ENCODE data around the gene TFF1.

Gene TFF1

DNA sequence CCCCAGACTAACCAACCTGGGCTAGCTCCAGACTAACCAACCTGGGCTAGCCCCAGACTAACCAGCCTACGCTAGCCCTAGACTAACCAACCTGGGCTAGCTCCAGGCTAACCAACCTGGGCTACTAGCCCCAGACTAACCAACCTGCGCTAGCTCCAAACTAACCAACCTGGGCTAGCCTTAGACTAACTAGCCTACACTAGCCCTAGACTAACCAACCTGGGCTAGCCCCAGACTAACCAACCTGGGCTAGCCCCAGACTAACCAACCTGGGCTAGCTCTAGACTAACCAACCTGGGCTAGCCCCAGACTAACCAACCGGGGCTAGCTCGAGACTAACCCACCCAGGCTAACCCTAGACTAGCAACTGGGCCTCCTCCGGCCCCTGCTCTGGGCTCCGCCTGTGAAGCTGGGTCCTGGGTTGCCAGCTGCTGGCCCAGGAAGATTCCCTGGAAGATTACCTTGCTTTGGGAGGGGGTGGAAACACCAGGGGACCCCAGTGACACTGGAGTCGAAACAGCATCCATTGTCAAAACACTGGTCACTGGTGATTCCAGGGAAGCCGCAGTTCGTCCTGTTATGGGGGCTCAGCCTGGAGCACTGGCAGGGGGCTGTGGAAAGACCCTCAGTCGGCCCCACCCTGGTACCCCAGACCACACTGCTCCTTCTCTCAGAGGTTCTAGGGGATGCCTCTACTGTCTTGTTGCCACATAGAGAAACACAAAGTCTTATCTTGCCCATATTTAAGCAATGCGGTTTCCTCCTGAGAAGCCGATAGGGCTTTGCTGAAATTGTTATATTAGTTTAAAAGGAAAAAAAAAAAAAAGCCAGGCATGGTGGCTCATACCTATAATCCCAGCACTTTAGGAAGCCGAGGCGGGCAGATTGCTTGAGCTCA lies 16.7 kb downstream of the TFF1 start:
- H3K36me3 ChIP-seq (ENCODE audit: insufficient read depth, low read length) = no peaks in the 10 kb centered on the region
- no peak overlapping the region for H3K4me2 ChIP-seq (ENCODE audit: low read length)
- TF ChIP-seq, protein P1, sequence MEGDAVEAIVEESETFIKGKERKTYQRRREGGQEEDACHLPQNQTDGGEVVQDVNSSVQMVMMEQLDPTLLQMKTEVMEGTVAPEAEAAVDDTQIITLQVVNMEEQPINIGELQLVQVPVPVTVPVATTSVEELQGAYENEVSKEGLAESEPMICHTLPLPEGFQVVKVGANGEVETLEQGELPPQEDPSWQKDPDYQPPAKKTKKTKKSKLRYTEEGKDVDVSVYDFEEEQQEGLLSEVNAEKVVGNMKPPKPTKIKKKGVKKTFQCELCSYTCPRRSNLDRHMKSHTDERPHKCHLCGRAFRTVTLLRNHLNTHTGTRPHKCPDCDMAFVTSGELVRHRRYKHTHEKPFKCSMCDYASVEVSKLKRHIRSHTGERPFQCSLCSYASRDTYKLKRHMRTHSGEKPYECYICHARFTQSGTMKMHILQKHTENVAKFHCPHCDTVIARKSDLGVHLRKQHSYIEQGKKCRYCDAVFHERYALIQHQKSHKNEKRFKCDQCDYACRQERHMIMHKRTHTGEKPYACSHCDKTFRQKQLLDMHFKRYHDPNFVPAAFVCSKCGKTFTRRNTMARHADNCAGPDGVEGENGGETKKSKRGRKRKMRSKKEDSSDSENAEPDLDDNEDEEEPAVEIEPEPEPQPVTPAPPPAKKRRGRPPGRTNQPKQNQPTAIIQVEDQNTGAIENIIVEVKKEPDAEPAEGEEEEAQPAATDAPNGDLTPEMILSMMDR (IDR thresholded peaks at IDR 0.05; ENCODE audit: low read length) = no peak
- no peak for TF ChIP-seq EZH2 (IDR thresholded peaks at IDR 0.05; ENCODE audit: borderline replicate concordance, low read length)
- no peaks in the 10 kb centered on the region for H3F3A ChIP-seq (ENCODE audit: insufficient read depth, low read length)
- H3K27me3 ChIP-seq (ENCODE audit: insufficient read depth, low read length) = peaks cover 22% of the 10 kb centered on the region; the same call in 1 of the 2 replicates
- H3K27ac ChIP-seq (ENCODE audit: low read depth, low read length, poor library complexity, severe bottlenecking) = no peak overlapping the region
- H3K4me3 ChIP-seq (ENCODE audit: low read depth, low read length, poor library complexity, severe bottlenecking) = no peak overlapping the region
- no peaks in the 10 kb centered on the region for H3K4me1 ChIP-seq (ENCODE audit: insufficient read depth, low read length, severe bottlenecking)
- no peak overlapping the region for H2AFZ ChIP-seq (ENCODE audit: low read length)
- H3K79me2 ChIP-seq (ENCODE audit: insufficient read depth, low read length) = no peaks in the 10 kb centered on the region
- no peaks in the 10 kb centered on the region for H4K20me1 ChIP-seq (ENCODE audit: insufficient read depth, low read length)
- H3K9me3 ChIP-seq (ENCODE audit: low read length) = no peaks in the 10 kb centered on the region
- no peak overlapping the region for H3K9ac ChIP-seq (ENCODE audit: low read length)
- H3K9me2 ChIP-seq (ENCODE audit: low read depth, low read length) = no peaks in the 10 kb centered on the region

DNA sequence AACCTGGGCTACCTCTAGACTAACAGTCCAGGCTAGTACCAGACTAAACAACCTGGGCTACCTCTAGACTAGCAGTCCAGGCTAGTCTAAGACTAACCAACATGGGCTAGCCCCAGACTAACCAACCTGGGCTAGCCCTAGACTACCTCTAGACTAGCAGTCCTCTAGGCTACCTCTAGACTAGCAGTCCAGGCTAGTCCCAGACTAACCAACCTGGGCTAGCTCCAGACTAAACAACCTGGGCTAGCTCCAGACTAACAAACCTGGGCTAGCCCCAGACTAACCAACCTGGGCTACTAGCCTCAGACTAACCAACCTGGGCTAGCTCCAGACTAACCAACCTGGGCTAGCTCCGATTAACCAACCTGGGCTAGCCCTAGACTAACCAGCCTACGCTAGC lies 17.6 kb downstream of the TFF1 start:
- Histone ChIP-seq H3K27ac (ENCODE audit: low read depth, low read length, poor library complexity, severe bottlenecking) (no peak overlapping the region), H3F3A (ENCODE audit: insufficient read depth, low read length) (no peaks in the 10 kb centered on the region), H3K9ac (ENCODE audit: low read length) (no peak overlapping the region), H3K27me3 (ENCODE audit: insufficient read depth, low read length) (peaks cover 22% of the 10 kb centered on the region; the same call in 1 of the 2 replicates), H2AFZ (ENCODE audit: low read length) (no peak overlapping the region), H3K9me3 (ENCODE audit: low read length) (no peaks in the 10 kb centered on the region), H3K79me2 (ENCODE audit: insufficient read depth, low read length) (no peaks in the 10 kb centered on the region), H3K4me3 (ENCODE audit: low read depth, low read length, poor library complexity, severe bottlenecking) (no peak overlapping the region), H3K36me3 (ENCODE audit: insufficient read depth, low read length) (no peaks in the 10 kb centered on the region), H3K4me1 (ENCODE audit: insufficient read depth, low read length, severe bottlenecking) (no peaks in the 10 kb centered on the region), H4K20me1 (ENCODE audit: insufficient read depth, low read length) (no peaks in the 10 kb centered on the region), H3K4me2 (ENCODE audit: low read length) (no peak overlapping the region), H3K9me2 (ENCODE audit: low read depth, low read length) (no peaks in the 10 kb centered on the region)
- TF ChIP-seq, protein P1 (IDR thresholded peaks at IDR 0.05; ENCODE audit: low read length) = no peak
- TF ChIP-seq EZH2 (IDR thresholded peaks at IDR 0.05; ENCODE audit: borderline replicate concordance, low read length) = no peak

DNA sequence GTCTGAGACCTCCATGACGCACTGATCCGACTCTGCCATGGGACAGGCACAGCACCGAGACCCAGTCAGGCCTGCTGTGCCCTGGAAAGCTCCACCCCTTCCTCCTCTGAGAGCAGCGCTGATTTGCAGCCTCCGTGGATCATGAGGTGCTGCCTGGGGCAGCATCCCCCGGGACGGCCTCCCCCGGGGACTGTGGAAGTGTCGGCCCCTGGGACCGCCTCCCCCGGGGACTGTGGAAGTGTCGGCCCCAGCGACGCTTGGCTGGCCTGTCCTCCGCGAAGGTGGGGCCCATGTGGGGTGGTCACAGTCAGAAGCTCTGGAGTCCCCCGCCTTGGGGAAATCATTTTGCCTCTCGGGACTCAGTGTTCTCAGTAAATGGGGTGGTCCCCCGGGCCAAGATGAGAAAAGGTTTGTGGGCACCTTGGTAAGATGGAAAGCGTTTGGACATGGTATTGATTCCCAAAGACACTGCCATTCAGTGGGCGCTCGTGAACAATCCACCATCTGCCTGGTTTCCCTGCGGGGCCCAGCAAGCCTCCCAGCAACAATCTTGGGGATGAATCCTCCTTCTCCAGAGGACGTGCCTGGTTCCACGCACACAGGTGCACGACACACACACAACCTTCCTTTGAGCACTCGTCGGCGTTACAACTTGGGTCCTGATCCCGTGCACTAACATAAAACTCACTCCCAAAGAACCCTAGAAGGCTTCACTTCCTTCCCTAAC lies 18.6 kb downstream of the TFF1 start:
- Histone ChIP-seq H3K27ac (ENCODE audit: low read depth, low read length, poor library complexity, severe bottlenecking) (no peak overlapping the region), H4K20me1 (ENCODE audit: insufficient read depth, low read length) (no peaks in the 10 kb centered on the region), H2AFZ (ENCODE audit: low read length) (no peak overlapping the region), H3K4me2 (ENCODE audit: low read length) (no peak overlapping the region), H3K27me3 (ENCODE audit: insufficient read depth, low read length) (peaks cover 18% of the 10 kb centered on the region; the same call in 1 of the 2 replicates), H3K9me2 (ENCODE audit: low read depth, low read length) (no peaks in the 10 kb centered on the region), H3K79me2 (ENCODE audit: insufficient read depth, low read length) (no peaks in the 10 kb centered on the region), H3K36me3 (ENCODE audit: insufficient read depth, low read length) (no peaks in the 10 kb centered on the region), H3K4me1 (ENCODE audit: insufficient read depth, low read length, severe bottlenecking) (no peaks in the 10 kb centered on the region), H3K4me3 (ENCODE audit: low read depth, low read length, poor library complexity, severe bottlenecking) (no peak overlapping the region), H3K9me3 (ENCODE audit: low read length) (no peaks in the 10 kb centered on the region), H3K9ac (ENCODE audit: low read length) (no peak overlapping the region), H3F3A (ENCODE audit: insufficient read depth, low read length) (no peaks in the 10 kb centered on the region)
- TF ChIP-seq, protein P1 (IDR thresholded peaks at IDR 0.05; ENCODE audit: low read length) = no peak
- no peak for TF ChIP-seq EZH2 (IDR thresholded peaks at IDR 0.05; ENCODE audit: borderline replicate concordance, low read length)

Data from OCI-LY1 (cell line).